H1 (cell line): Measurements from ENCODE around the gene BAAT. TPM values are rescaled to one million over a fixed set of nuclear protein-coding genes. Genes with fewer than 3 reads are reported as not detected.

ENCODE experiments used
- CTCF ChIA-PET: fragments of 300-600 bp; sonication (Branson Sonifier 250); formaldehyde crosslinking; loops from one replicate; lab custom pipeline; 2021; ENCODE audit not compliant: partially characterized antibody; lab: Charles Lee
- POLR2A ChIA-PET: fragments of 300-600 bp; sonication (Branson Sonifier 250); formaldehyde crosslinking; loops from one replicate; lab custom pipeline; 2021; ENCODE audit warnings: inconsistent platforms; ENCODE audit not compliant: partially characterized antibody; lab: Charles Lee
- DNase-seq, 2 experiments: peaks; one replicate each; pipeline versions ENCODE4 v3.0.0 to v3.0.0-alpha.2; 2010 to 2022; ENCODE audit warnings: low spot score in 2 of 2, low read depth in 1 of 2, mixed read lengths in 1 of 2
- FAIRE-seq: peaks from 2 replicates; lab custom pipeline; 2011; peaks lifted over from hg19 to GRCh38; lab: Jason Lieb, UNC
- H2AFZ ChIP-seq: 2 replicates; pipeline ENCODE4 v1.8.1; 2012; ENCODE audit warnings: low read length, inconsistent platforms
- H2AK5ac ChIP-seq: 2 replicates; pipeline ENCODE4 v1.6.1; 2013; ENCODE audit warnings: low read depth, low read length
- H2BK120ac ChIP-seq: replicated peaks from 2 replicates; pipeline ENCODE3; 2013; ENCODE audit warnings: low read depth, low read length, inconsistent platforms
- H2BK12ac ChIP-seq: 2 replicates; pipeline ENCODE4 v1.6.1; 2013; ENCODE audit warnings: low read depth, low read length
- H2BK15ac ChIP-seq: 2 replicates; pipeline ENCODE4 v1.6.1; 2013; ENCODE audit warnings: low read length
- H2BK20ac ChIP-seq: 2 replicates; pipeline ENCODE4 v1.6.1; 2013; ENCODE audit warnings: low read length
- H2BK5ac ChIP-seq: 2 replicates; pipeline ENCODE4 v1.6.1; 2013; ENCODE audit warnings: low read depth, low read length
- H3K14ac ChIP-seq: 2 replicates; pipeline ENCODE4 v1.6.1; 2013; ENCODE audit warnings: inconsistent platforms; ENCODE audit not compliant: insufficient read length
- H3K18ac ChIP-seq: 2 replicates; pipeline ENCODE4 v1.6.1; 2013; ENCODE audit warnings: low read length; ENCODE audit errors: extremely low read depth
- H3K23ac ChIP-seq: 2 replicates; pipeline ENCODE4 v1.6.1; 2013; ENCODE audit warnings: inconsistent platforms; ENCODE audit not compliant: insufficient read length
- H3K23me2 ChIP-seq: 2 replicates; pipeline ENCODE4 v1.6.1; 2013; ENCODE audit warnings: low read depth, low read length
- H3K27ac ChIP-seq: 2 replicates; pipeline ENCODE4 v1.6.1; 2011; ENCODE audit warnings: low read depth, low read length, inconsistent platforms
- H3K27me3 ChIP-seq, 4 experiments: replicated peaks in 1 of 4; 1 replicate in 1 of 4; 2 replicates in 3 of 4; pipeline versions ENCODE4 v1.6.1 to v1.8.1; 2011 to 2013; ENCODE audit warnings: low read length in 3 of 4, mild to moderate bottlenecking in 3 of 4, inconsistent platforms in 2 of 4, mixed read lengths in 2 of 4, moderate library complexity in 1 of 4; ENCODE audit not compliant: control insufficient read depth in 3 of 4, insufficient read depth in 3 of 4; ENCODE audit errors: extremely low read depth in 1 of 4
- H3K36me3 ChIP-seq, 4 experiments: 2 replicates each; pipeline versions ENCODE4 v1.6.1 to v1.8.1; 2011 to 2013; ENCODE audit warnings: mild to moderate bottlenecking in 4 of 4, low read length in 3 of 4, moderate library complexity in 2 of 4, control low read depth in 1 of 4, inconsistent platforms in 1 of 4; ENCODE audit not compliant: insufficient read depth in 4 of 4, control insufficient read depth in 2 of 4
- H3K4ac ChIP-seq: replicated peaks from 2 replicates; pipeline ENCODE3; 2013; ENCODE audit warnings: low read length, low read depth, mixed read lengths, inconsistent platforms; ENCODE audit not compliant: insufficient read length
- H3K4me1 ChIP-seq, 4 experiments: replicated peaks in 1 of 4; 1 replicate in 1 of 4; 2 replicates in 3 of 4; pipeline versions ENCODE4 v1.6.1 to v1.8.1; 2011 to 2013; ENCODE audit warnings: low read length in 3 of 4, inconsistent platforms in 2 of 4, mixed read lengths in 1 of 4; ENCODE audit not compliant: insufficient read depth in 4 of 4, control insufficient read depth in 3 of 4
- H3K4me2 ChIP-seq, 2 experiments: 2 replicates each; pipeline versions ENCODE4 v1.6.1 to v1.8.1; 2011 to 2013; ENCODE audit warnings: low read depth in 2 of 2, low read length in 2 of 2, control low read depth in 1 of 2, inconsistent platforms in 1 of 2, mild to moderate bottlenecking in 1 of 2; ENCODE audit not compliant: insufficient read depth in 1 of 2
- H3K4me3 ChIP-seq, 4 experiments: fragments of 200-600, 300-600 bp in 1 of 4; sonication (generic), shearing (Covaris generic), sonication (Bioruptor Twin) in 1 of 4; 2 replicates each; pipeline versions ENCODE4 v1.5.1 to v1.8.1; 2011 to 2016; ENCODE audit warnings: low read length in 4 of 4, low read depth in 3 of 4, control low read depth in 2 of 4, inconsistent platforms in 2 of 4, mild to moderate bottlenecking in 2 of 4, mixed read lengths in 1 of 4, moderate library complexity in 1 of 4; ENCODE audit not compliant: insufficient read depth in 2 of 4; ENCODE audit errors: extremely low read depth in 1 of 4
- H3K56ac ChIP-seq: replicated peaks from 2 replicates; pipeline ENCODE3; 2013; ENCODE audit warnings: low read depth, mild to moderate bottlenecking, mixed read lengths, low read length, inconsistent platforms; ENCODE audit not compliant: insufficient read length
- H3K79me1 ChIP-seq: 2 replicates; pipeline ENCODE4 v1.6.1; 2013; ENCODE audit warnings: low read depth, low read length, control low read depth
- H3K79me2 ChIP-seq, 2 experiments: 2 replicates each; pipeline versions ENCODE4 v1.6.1 to v1.8.1; 2012 to 2013; ENCODE audit warnings: low read length in 2 of 2, mild to moderate bottlenecking in 2 of 2, inconsistent platforms in 1 of 2; ENCODE audit not compliant: insufficient read depth in 2 of 2, control insufficient read depth in 1 of 2
- H3K9ac ChIP-seq, 4 experiments: replicated peaks in 1 of 4; 1 replicate in 1 of 4; 2 replicates in 3 of 4; pipeline versions ENCODE4 v1.6.1 to v1.8.1; 2011 to 2013; ENCODE audit warnings: low read depth in 3 of 4, low read length in 3 of 4, control low read depth in 2 of 4, mild to moderate bottlenecking in 2 of 4, moderate library complexity in 2 of 4, inconsistent platforms in 1 of 4; ENCODE audit errors: extremely low read depth in 1 of 4
- H3K9me3 ChIP-seq, 2 experiments: 2 replicates each; pipeline versions ENCODE4 v1.6.1 to v1.8.1; 2012 to 2013; ENCODE audit warnings: mild to moderate bottlenecking in 2 of 2, moderate library complexity in 2 of 2, control low read depth in 1 of 2, inconsistent platforms in 1 of 2, low read depth in 1 of 2, low read length in 1 of 2, mixed read lengths in 1 of 2; ENCODE audit not compliant: insufficient read depth in 2 of 2
- H4K20me1 ChIP-seq, 2 experiments: replicated peaks in 1 of 2; 2 replicates each; pipeline versions ENCODE3 to v1.8.1; 2011 to 2013; ENCODE audit warnings: inconsistent platforms in 2 of 2, low read length in 2 of 2, mild to moderate bottlenecking in 1 of 2; ENCODE audit not compliant: insufficient read depth in 2 of 2, control insufficient read depth in 1 of 2
- H4K5ac ChIP-seq: 2 replicates; pipeline ENCODE4 v1.6.1; 2013; ENCODE audit warnings: low read length, low read depth, mixed read lengths, inconsistent platforms; ENCODE audit not compliant: insufficient read length
- H4K8ac ChIP-seq: 2 replicates; pipeline ENCODE4 v1.8.0; 2013; ENCODE audit warnings: mild to moderate bottlenecking, moderate library complexity, low read length, inconsistent platforms; ENCODE audit not compliant: insufficient read depth; ENCODE audit errors: extremely low read depth
- H4K91ac ChIP-seq: replicated peaks from 2 replicates; pipeline ENCODE3; 2013; ENCODE audit warnings: low read length, mixed read lengths, inconsistent platforms; ENCODE audit not compliant: insufficient read length
- CBX5 ChIP-seq: fragments of 300-800, 300-1000 bp; sonication (generic); IDR thresholded peaks from 2 replicates; pipeline ENCODE4 v1.7.1; 2016; ENCODE audit warnings: antibody characterized with exemption, low read length, low read depth
- GTF2F1 ChIP-seq: IDR thresholded peaks from 2 replicates; pipeline ENCODE4 v1.6.1; 2012; ENCODE audit warnings: low read depth, low read length, improper control_type of control experiment, borderline replicate concordance
- KDM4A ChIP-seq: IDR thresholded peaks from one replicate; pipeline ENCODE4 v1.7.1; 2012; ENCODE audit warnings: low read depth, mild to moderate bottlenecking, moderate library complexity, low read length, inconsistent platforms; ENCODE audit not compliant: severe bottlenecking
- WGBS, 2 experiments: shearing (Covaris generic) in 1 of 2; methylation state at CpG; one replicate each; pipeline versions ENCODE4 v1.1.6 to v1.1.7; 2013 to 2015; ENCODE audit warnings: low lambda C conversion rate in 2 of 2, mixed read lengths in 2 of 2, inconsistent platforms in 1 of 2, low coverage in 1 of 2, missing lambda C conversion rate in 1 of 2; ENCODE audit not compliant: insufficient replicate concordance in 2 of 2, insufficient coverage in 1 of 2, insufficient read length in 1 of 2; ENCODE audit errors: extremely low coverage in 1 of 2, missing lambda C conversion rate in 1 of 2; 5-methylcytosine and 5-hydroxymethylcytosine counted together
- polyA plus RNA-seq, 7 experiments: library from polyadenylated mRNA; depleted of rRNA in 3 of 7; stranded (reverse) in 5 of 7; unstranded in 2 of 7; fragments of >200 nt in 5 of 7; fragments of 200-250 nt in 2 of 7; gene quantifications; 1 replicate in 5 of 7; 2 replicates in 1 of 7; 4 replicates in 1 of 7; pipeline versions ENCODE4 v1.2.1 to v1.2.3, GENCODE V29; 2011 to 2013; ENCODE audit warnings: missing spikeins in 2 of 7, mixed read lengths in 2 of 7
- total RNA-seq: library from RNA; stranded (reverse); fragmentation: NEBNext Ultra II Directional; extraction: Animal tissue kit (Norgen Biotek cat#: 25700); gene quantifications from 2 replicates; pipeline ENCODE4 v1.2.1, GENCODE V29; 2021

Gene BAAT
- total and polyA plus RNA-seq, 2 of the 8 experiments (the other 6 are each of a cell fraction or from before 2014, with no cell fraction given) = 0.09 to 0.17 TPM

DNA sequence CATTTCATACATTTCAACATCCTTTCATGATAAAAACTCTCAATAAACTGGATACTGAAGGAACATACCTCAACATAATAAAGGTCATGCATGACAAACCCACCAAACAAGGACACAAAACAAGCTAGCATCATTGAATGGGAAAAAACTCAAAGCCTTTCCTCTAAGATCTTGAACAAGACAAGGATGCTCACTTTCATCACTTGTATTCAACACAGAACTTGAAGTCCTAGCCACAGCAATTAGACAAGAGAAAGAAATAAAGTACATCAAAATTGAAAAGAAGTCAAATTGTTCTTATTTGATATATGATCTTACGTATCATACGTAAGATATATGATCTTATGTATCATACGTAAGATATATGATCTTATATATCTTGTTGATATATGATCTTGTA is 8.3 kb upstream of the BAAT start:
- H4K5ac ChIP-seq = no peak overlapping the region
- no peak overlapping the region for H4K91ac ChIP-seq
- TF ChIP-seq GTF2F1 = no peak
- TF ChIP-seq KDM4A = no peak
- no peak for TF ChIP-seq CBX5
- no peak overlapping the region for H3K18ac ChIP-seq
- H2BK15ac ChIP-seq = no peak overlapping the region
- no peak overlapping the region for H2BK5ac ChIP-seq
- ChIA-PET CTCF (no interaction called here), POLR2A (no interaction called here)
- no peak overlapping the region for H2BK120ac ChIP-seq
- no peak overlapping the region for H3K4ac ChIP-seq
- FAIRE-seq (no peak), DNase-seq (no peak)
- no peaks in the 10 kb centered on the region for H3K27me3 ChIP-seq
- no peak overlapping the region for H3K14ac ChIP-seq
- peaks cover 0 to 3% (median 0%) of the 10 kb centered on the region in 4 experiments; a peak in 1 of 7 replicates for H3K4me1 ChIP-seq
- H2BK12ac ChIP-seq = no peak overlapping the region
- no peaks in the 10 kb centered on the region for H3K23me2 ChIP-seq
- H3K79me2 ChIP-seq = peaks cover 25 to 75% of the 10 kb centered on the region in 2 experiments
- no peak overlapping the region for H3K27ac ChIP-seq
- no peak overlapping the region for H3K23ac ChIP-seq
- no peak overlapping the region for H2AK5ac ChIP-seq
- no peak overlapping the region for H3K4me3 ChIP-seq
- H4K20me1 ChIP-seq = peaks cover 0 to 1% of the 10 kb centered on the region in 2 experiments
- WGBS, 2 experiments = 92% methylated on average over 3 of the region's 3 CpGs; no CpG with 5 or more reads in 1 of the 2 experiments
- H3K9ac ChIP-seq = no peak overlapping the region
- no peak overlapping the region for H2BK20ac ChIP-seq
- H3K56ac ChIP-seq = no peak overlapping the region
- no peak overlapping the region for H4K8ac ChIP-seq
- no peaks in the 10 kb centered on the region; a peak in 1 of 4 replicates for H3K9me3 ChIP-seq
- no peaks in the 10 kb centered on the region for H3K79me1 ChIP-seq
- H3K4me2 ChIP-seq = no peak overlapping the region
- H2AFZ ChIP-seq = no peak overlapping the region
- H3K36me3 ChIP-seq = peaks cover 0 to 43% (median 19%) of the 10 kb centered on the region in 4 experiments; a peak in 6 of 8 replicates
